Measurements from ENCODE around the gene BAG2.

The BAG2 gene

GRCh38 chr6:57174511-57174907 lies 2.4 kb downstream of the BAG2 start:
- no peak for FAIRE-seq

GRCh38 chr6:57177545-57178265 lies 5.6 kb downstream of the BAG2 start:
- FAIRE-seq, result no peak

GRCh38 chr6:57180596-57180995 lies 8.5 kb downstream of the BAG2 start:
- FAIRE-seq, result no peak

DNA sequence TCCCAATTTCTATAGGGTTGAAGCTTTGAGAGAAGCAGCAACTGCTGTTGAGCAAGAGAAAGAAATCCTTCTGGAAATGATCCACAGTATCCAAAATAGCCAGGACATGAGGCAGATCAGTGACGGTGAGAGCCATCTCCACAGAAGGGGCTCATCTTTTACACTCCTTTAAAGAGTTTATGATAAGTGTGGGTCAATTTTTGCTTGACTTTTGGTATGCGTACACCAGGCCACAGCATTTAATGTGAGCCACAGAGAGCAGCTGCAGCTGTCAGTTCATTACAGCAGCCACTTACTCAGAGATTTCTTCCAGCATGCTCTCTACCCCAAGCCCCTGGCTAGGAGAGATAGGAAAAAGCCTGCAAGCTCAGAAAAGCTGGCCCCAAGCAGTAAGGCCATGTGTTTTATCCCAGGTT lies 9.9 kb downstream of the BAG2 start:
- FAIRE-seq, result no peak

- FAIRE-seq, result no peak
Measured at GRCh38 chr6:57183336-57183735, 11.2 kb downstream of the BAG2 start.

- no peak for FAIRE-seq
Measured at GRCh38 chr6:57190140-57190539, 18.0 kb downstream of the BAG2 start.

DNA sequence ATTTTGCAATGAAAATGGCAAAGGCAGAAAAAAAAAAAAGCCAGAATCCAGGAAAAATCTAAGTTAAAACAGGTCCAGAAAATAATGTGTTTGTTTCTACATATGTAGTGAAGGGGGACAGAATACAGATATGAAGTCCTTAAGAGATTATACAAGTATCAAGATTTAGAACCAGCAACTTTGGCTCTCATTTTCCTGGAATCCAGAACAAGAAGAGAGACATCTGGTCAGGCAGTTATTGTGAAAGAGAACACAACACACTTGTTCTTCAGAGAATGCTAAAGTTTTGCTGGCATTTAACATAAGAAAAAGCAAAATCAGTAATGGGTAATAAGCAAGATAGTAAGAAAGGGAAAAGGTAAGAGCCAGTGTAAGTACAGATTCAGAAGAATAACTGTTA lies 21.1 kb downstream of the BAG2 start:
- no peak for FAIRE-seq

DNA sequence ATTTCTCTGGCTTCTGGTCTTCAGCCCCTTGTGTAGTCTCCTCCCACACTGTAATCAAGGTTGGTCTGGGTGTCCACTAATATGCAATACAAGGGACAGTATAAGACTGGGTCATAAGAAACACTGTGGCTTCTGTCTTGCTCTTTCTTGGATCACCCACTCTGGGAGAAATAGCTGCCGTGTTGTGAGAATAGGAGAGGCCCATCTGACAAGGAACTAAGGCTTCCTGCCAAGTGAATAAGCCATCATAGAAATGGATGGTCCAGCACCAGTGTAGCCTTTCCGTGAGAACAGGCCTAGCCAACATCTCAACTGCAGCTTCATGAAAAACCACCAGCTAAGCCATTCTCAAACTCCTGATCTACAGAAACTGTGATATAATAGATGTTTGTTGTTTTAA lies 23.3 kb downstream of the BAG2 start:
- no peak for FAIRE-seq

- no peak for FAIRE-seq
Measured at GRCh38 chr6:57198926-57199636, 27.0 kb downstream of the BAG2 start.

- FAIRE-seq, result no peak
Measured at GRCh38 chr6:57201718-57202117, 29.6 kb downstream of the BAG2 start.

DNA sequence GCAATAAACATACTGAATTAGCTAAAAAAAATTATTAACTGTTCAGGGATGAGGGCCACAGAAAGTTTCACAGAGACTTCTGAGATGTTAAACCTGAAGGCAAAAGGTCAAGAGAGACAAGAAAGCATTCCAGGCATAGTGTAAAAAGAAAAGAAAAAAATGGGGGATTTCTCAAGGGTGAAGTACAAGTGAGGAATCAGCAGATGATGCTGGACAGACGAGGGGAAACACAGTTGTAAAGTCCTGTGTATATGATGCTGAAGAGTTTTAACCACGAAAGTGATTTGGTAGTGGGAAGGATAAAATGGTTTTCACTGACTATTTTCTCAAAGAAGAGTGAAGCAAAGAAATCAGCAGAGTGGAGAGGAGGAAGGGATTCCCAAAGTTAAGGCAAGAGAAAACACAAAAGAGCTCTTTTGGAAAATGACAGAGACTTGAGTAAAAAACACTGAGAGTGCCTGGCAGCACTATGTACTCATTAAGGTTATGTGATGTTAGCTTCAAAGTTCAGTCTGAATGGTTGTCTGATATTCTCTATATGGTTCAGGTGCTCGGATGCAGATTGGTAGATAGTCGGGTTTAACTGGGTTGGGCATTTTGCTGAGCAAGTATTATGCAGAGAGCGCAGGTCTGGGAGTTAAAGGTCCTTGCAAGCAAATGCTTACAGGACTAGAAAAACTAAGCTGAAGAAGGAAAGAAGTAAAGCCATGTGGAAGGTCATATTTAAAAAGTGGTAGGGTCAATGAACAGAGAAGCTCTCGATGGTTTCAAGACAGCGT lies 33.6 kb downstream of the BAG2 start:
- no peak for FAIRE-seq

DNA sequence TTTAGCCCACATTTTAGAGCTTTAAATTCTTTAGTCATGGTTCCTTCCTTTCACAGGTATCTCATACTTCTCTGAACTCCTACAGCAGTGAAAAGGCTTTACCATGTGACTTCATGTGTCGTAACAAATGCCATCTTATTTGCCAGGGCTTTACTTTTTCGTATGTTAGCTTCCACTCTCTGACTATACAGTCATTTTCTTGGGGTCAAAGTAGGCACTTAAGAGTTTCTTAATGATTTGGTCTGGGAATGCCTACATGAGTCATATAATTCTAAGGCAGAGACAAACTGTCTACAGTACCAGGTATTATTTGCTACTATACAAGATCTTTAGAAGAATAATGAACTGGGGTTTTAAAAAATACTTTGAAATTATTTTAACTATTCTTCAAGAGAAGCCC lies 35.0 kb downstream of the BAG2 start:
- FAIRE-seq, result no peak

DNA sequence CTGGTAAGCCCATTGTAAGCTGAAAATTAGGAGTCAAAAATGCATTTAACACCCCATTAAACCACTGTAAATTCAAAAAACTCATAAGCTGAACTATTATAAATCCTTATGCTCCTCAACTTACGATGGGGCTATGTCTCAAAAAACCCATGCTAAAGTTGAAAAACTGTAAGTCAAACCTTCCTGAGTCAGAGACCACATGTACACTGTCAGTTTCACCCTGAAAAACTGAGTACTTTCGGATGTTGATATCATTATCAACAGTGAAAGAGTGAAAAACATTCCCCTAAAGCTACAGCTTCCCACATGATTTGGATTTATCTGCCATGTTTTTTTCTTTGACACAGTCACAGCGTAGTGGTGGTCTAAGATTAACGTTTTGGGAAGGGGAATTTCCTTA lies 35.7 kb downstream of the BAG2 start:
- no peak for FAIRE-seq

- FAIRE-seq, result no peak
Measured at GRCh38 chr6:57209030-57209429, 36.9 kb downstream of the BAG2 start.

DNA sequence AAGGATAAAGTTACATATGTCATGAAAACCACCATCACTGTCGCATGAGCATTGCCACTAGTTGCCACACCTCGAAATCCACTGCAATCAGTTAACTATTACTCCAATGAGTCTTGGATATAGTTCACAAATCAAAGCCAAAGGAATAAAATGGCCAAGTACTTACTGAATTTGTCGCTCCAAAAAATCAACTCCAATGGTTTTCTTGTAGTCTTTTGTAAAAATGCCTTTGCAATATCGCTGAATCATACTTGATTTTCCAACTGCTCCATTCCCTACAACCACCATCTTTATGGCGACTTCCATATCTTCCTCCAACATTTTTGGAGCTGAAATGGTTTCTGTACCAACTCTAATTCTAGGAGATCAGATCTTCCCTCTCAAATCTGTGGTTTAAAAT lies 37.9 kb downstream of the BAG2 start:
- no peak for FAIRE-seq

GRCh38 chr6:57215260-57215659 lies 43.1 kb downstream of the BAG2 start:
- no peak for FAIRE-seq

GRCh38 chr6:57216235-57217101 lies 44.3 kb downstream of the BAG2 start:
- peak; percentile 53 for FAIRE-seq

- FAIRE-seq, result no peak
Measured at GRCh38 chr6:57217270-57217669, 45.1 kb downstream of the BAG2 start.

DNA sequence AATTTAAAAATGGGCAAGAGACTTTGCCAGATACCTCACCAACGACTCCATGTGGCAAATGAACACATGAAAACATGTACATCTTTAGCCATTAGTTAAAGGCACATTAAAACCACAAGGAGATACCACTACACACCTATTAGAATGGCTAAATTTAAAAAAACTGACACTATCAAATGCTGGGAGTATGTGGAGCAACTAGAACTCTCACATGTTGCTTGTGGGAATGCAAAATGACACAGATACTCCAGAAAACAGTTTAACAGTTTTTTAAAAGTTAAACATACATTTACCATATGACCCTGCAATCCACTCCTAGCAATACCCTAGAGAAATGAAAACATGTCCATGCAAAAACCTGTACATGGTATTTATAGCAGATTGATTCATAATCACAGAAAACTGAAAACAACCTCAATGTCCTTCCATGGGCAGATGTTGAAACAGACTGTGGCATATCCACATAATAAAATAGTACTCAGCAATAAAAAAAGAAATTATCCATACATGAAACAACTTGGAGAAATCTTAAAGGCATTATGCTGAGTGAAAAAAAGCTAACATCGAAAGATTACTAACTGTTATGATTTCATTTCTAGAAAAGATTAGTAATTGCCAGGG lies 48.1 kb downstream of the BAG2 start:
- no peak for FAIRE-seq

- no peak for FAIRE-seq
Measured at GRCh38 chr6:57221191-57221935, 49.2 kb downstream of the BAG2 start.

- peak; percentile 65 for FAIRE-seq
Measured at GRCh38 chr6:57221936-57222742, 50.0 kb downstream of the BAG2 start, which contains the start of gene RAB23. RAB23 (minus strand) TSS chr6:57222307; CDS start chr6:57210380, 11,927 bp downstream.

Measured in endometrium (tissue), 2 donors.